BE2C (cell line): ENCODE results near the gene ERI2.
A peak's percentile ranks its signal among the peaks of the same experiment; 100 is the strongest.

Experiments used
- DNase-seq: peaks from one replicate; pipeline ENCODE4 v3.0.0-alpha.2; 2020
- H3K27me3 ChIP-seq: fragments of 250-450 bp; sonication (Bioruptor Pico); 2 replicates; pipeline ENCODE4 v1.5.1; 2020; ENCODE audit warnings: mild to moderate bottlenecking
- H3K36me3 ChIP-seq: fragments of 250-450 bp; sonication (Bioruptor Pico); 2 replicates; pipeline ENCODE4 v1.5.1; 2020; ENCODE audit warnings: mild to moderate bottlenecking
- H3K4me1 ChIP-seq: fragments of 250-450 bp; sonication (Bioruptor Pico); 2 replicates; pipeline ENCODE4 v1.5.1; 2020
- H3K4me3 ChIP-seq: 2 replicates; pipeline ENCODE4 v1.5.1; 2011; ENCODE audit warnings: low read depth, low read length
- H3K9me3 ChIP-seq: fragments of 250-450 bp; sonication (Bioruptor Pico); 2 replicates; pipeline ENCODE4 v1.5.1; 2020
- CTCF ChIP-seq: IDR thresholded peaks from 2 replicates; pipeline ENCODE4 v1.5.1; 2012; ENCODE audit warnings: mild to moderate bottlenecking, low read depth, low read length

ERI2 gene

GRCh38 chr16:20850981-20851380 is 44.7 kb upstream of the ERI2 start:
- no peak for DNase-seq
- Histone ChIP-seq H3K9me3 (no peaks in the 10 kb centered on the region), H3K27me3 (no peaks in the 10 kb centered on the region), H3K36me3 (no peaks in the 10 kb centered on the region; the same call in 1 of the 2 replicates), H3K4me3 (no peak overlapping the region), H3K4me1 (no peaks in the 10 kb centered on the region; the same call in 1 of the 2 replicates)
- no peak for TF ChIP-seq CTCF

GRCh38 chr16:20849589-20850390 is 43.5 kb upstream of the ERI2 start:
- Histone ChIP-seq H3K27me3 (no peaks in the 10 kb centered on the region), H3K9me3 (no peaks in the 10 kb centered on the region), H3K36me3 (no peaks in the 10 kb centered on the region; the same call in 1 of the 2 replicates), H3K4me3 (no peak overlapping the region), H3K4me1 (no peaks in the 10 kb centered on the region; the same call in 1 of the 2 replicates)
- DNase-seq, result peak; percentile 66
- TF ChIP-seq CTCF, result peak; percentile 100

- Histone ChIP-seq H3K36me3 (peaks cover 8% of the 10 kb centered on the region), H3K9me3 (no peaks in the 10 kb centered on the region), H3K4me3 (no peak overlapping the region), H3K4me1 (no peaks in the 10 kb centered on the region; the same call in 1 of the 2 replicates), H3K27me3 (no peaks in the 10 kb centered on the region)
- DNase-seq, result no peak
- no peak for TF ChIP-seq CTCF
These were observed 41.3 kb upstream of the ERI2 start for GRCh38 chr16:20847550-20847949.

DNA sequence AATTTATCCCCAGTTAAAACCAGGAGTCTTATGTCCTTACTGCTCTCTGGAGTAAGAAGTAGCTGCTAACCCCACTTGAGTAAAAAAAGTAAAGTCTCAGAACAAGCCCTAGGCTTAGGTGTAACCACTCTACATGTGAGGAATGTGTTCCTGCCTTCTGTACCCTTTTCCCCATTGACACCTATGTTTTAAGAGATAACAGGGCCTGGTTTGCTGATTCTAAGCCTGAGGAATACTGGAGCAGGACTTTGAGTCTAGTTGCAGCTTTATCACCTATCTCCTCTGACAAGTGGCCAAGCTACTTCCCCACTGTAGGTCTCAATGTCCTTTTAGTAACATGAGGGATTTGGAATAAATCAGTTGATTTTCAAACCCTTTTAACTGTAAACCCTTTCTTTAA is 40.3 kb upstream of the ERI2 start:
- Histone ChIP-seq H3K9me3 (no peaks in the 10 kb centered on the region), H3K4me3 (no peak overlapping the region), H3K4me1 (no peaks in the 10 kb centered on the region; the same call in 1 of the 2 replicates), H3K36me3 (peaks cover 11% of the 10 kb centered on the region), H3K27me3 (no peaks in the 10 kb centered on the region)
- TF ChIP-seq CTCF, result no peak
- DNase-seq, result no peak

DNA sequence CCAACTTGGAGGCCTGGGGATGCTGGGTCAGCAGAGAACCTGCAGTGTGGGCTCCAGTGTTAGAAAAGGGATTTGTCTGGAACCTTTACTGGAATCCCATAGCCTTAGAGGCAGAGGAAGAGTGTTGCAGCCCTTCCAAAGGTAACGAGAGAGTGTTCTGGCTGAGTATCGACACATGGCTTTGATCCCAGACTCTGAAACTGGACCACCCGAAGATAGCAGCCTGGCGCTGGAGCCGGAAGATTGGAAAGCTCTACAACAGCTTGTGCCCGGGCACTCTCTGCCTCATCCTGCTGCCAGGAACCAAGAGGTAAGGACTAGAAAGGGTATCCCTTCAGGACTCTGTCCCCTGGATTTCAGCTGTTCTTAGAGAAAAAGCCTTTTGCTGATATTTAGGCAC is 39.8 kb upstream of the ERI2 start:
- Histone ChIP-seq H3K36me3 (peaks cover 11% of the 10 kb centered on the region), H3K4me1 (no peaks in the 10 kb centered on the region; the same call in 1 of the 2 replicates), H3K4me3 (no peak overlapping the region), H3K27me3 (no peaks in the 10 kb centered on the region), H3K9me3 (no peaks in the 10 kb centered on the region)
- DNase-seq, result no peak
- no peak for TF ChIP-seq CTCF

DNA sequence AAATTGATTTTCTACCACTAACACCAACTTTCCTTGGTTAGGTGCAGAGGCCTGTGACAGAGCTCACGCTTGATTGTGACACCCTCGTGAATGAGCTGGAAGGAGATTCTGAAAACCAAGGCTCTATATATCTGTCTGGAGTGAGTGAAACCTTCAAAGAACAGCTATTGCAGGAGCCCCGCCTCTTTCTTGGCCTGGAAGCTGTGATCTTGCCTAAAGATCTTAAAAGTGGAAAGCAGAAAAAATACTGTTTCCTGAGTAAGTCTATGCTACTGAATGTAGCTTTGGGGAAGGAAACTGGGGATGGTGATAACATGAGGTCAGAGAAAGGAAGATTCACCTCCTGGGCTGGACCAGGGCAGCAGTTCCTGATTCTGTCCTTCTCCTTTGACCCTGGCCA is 38.3 kb upstream of the ERI2 start:
- no peak for DNase-seq
- H3K36me3 ChIP-seq, result peaks cover 11% of the 10 kb centered on the region
- H3K27me3 ChIP-seq, result no peaks in the 10 kb centered on the region

More for the DNA sequence above, 38.3 kb upstream of the ERI2 start:
- H3K9me3 ChIP-seq, result no peaks in the 10 kb centered on the region
- no peak for TF ChIP-seq CTCF
- H3K4me3 ChIP-seq, result no peak overlapping the region
- H3K4me1 ChIP-seq, result no peaks in the 10 kb centered on the region
